Measurements from ENCODE around the gene FES.

GRCh38 chr15:90918835-90919234 lies 34.5 kb downstream of the FES start:
- TF ChIP-seq CTCF (IDR thresholded peaks at IDR 0.05), result no peak
- TF ChIP-seq RNF2 (IDR thresholded peaks at IDR 0.05; ENCODE audit: borderline replicate concordance, low read depth), result no peak
- TF ChIP-seq EP300 (IDR thresholded peaks at IDR 0.05), result no peak
- TF ChIP-seq GATA3 (IDR thresholded peaks at IDR 0.05; ENCODE audit: borderline replicate concordance), result no peak
- no peak for TF ChIP-seq TP53 (CRISPR knock-in tag; IDR thresholded peaks at IDR 0.05)
